Bronchial epithelial cell (primary cell): ENCODE measurements around the gene SP9. TPM values are rescaled to one million over a fixed set of nuclear protein-coding genes. Genes with fewer than 3 reads are reported as not detected.

Experiments used
- DNase-seq: peaks from one replicate; pipeline ENCODE4 v3.0.0-alpha.2; 2010; ENCODE audit warnings: low read depth
- FAIRE-seq: peaks from 2 replicates; lab custom pipeline; 2011; peaks lifted over from hg19 to GRCh38; lab: Jason Lieb, UNC
- H3K27me3 ChIP-seq: 2 replicates; pipeline ENCODE4 v1.5.1; 2011; ENCODE audit warnings: low read length; ENCODE audit not compliant: control insufficient read depth, insufficient read depth
- H3K36me3 ChIP-seq: 2 replicates; pipeline ENCODE4 v1.5.1; 2011; ENCODE audit warnings: low read length; ENCODE audit not compliant: control insufficient read depth, insufficient read depth
- H3K4me3 ChIP-seq: 2 replicates; pipeline ENCODE4 v1.5.1; 2011; ENCODE audit warnings: mild to moderate bottlenecking, low read depth, low read length, control low read depth
- CTCF ChIP-seq: IDR thresholded peaks from 2 replicates; pipeline ENCODE4 v1.5.1; 2011; ENCODE audit warnings: mild to moderate bottlenecking, moderate library complexity, low read length, control low read depth, inconsistent platforms; ENCODE audit not compliant: insufficient read depth, severe bottlenecking
- total RNA-seq: library from RNA; depleted of rRNA; stranded (reverse); fragments of >200 nt; gene quantifications from 2 replicates; pipeline ENCODE4 v1.2.1, GENCODE V29; 2014

The SP9 gene
- total RNA-seq, 1 donor from 2014 or later, result not detected

- Histone ChIP-seq H3K36me3 (no peaks in the 10 kb centered on the region), H3K4me3 (no peak overlapping the region), H3K27me3 (peaks cover 80% of the 10 kb centered on the region)
- DNase-seq, result no peak
- no peak for TF ChIP-seq CTCF
- no peak for FAIRE-seq
Measured at GRCh38 chr2:174338147-174338605, 3.4 kb downstream of the SP9 start.

- Histone ChIP-seq H3K27me3 (peaks cover 79% of the 10 kb centered on the region), H3K4me3 (no peak overlapping the region), H3K36me3 (no peaks in the 10 kb centered on the region)
- DNase-seq (no peak), FAIRE-seq (no peak)
- TF ChIP-seq CTCF, result no peak
Measured at GRCh38 chr2:174338671-174339560, 4.2 kb downstream of the SP9 start.

- TF ChIP-seq CTCF, result no peak
- H3K36me3 ChIP-seq, result no peaks in the 10 kb centered on the region
- H3K4me3 ChIP-seq, result no peak overlapping the region
- H3K27me3 ChIP-seq, result peaks cover 79% of the 10 kb centered on the region
- FAIRE-seq, result no peak
- DNase-seq, result no peak
Measured at GRCh38 chr2:174339561-174340399, 5.0 kb downstream of the SP9 start.

- peak; percentile 1 for TF ChIP-seq CTCF
- Histone ChIP-seq H3K36me3 (no peaks in the 10 kb centered on the region), H3K4me3 (no peak overlapping the region), H3K27me3 (peaks cover 70% of the 10 kb centered on the region)
- FAIRE-seq (no peak), DNase-seq (no peak)
Measured at GRCh38 chr2:174340400-174341292, 5.9 kb downstream of the SP9 start.

- Histone ChIP-seq H3K27me3 (peaks cover 62% of the 10 kb centered on the region), H3K36me3 (no peaks in the 10 kb centered on the region), H3K4me3 (no peak overlapping the region)
- peak; percentile 93 for TF ChIP-seq CTCF
- FAIRE-seq, result no peak
- peak; percentile 67 for DNase-seq
Measured at GRCh38 chr2:174341293-174341994, 6.7 kb downstream of the SP9 start.
